Right lobe of liver (tissue), 6 donors: ENCODE results near the gene CD40LG. TPM values are rescaled to one million over a fixed set of nuclear protein-coding genes. Genes with fewer than 3 reads are reported as not detected.

ENCODE experiments used
- ATAC-seq, 4 donors: fragments of 200-7000 bp; cut with Tn5 transposase; one replicate each; pipeline ENCODE4 v1.9.1; 2020; ENCODE audit warnings: mild to moderate bottlenecking in 4 of 4, moderate library complexity in 4 of 4
- DNase-seq, 3 donors: peaks; one replicate each; pipeline ENCODE4 v3.0.0-alpha.2; 2020
- H3K27ac ChIP-seq, 3 donors: fragments of 200-600 bp; one replicate each; pipeline ENCODE4 v1.8.0; 2022
- H3K27me3 ChIP-seq, 2 donors: fragments of 200-600 bp; one replicate each; pipeline ENCODE4 v1.8.0; 2022
- H3K36me3 ChIP-seq, 4 donors: fragments of 200-600 bp; sonication (generic) in 1 of 4; one replicate each; pipeline versions ENCODE4 v1.5.1 to v1.8.0; 2017 to 2022; ENCODE audit warnings: control low read depth in 1 of 4
- H3K4me1 ChIP-seq, 4 donors: fragments of 200-600 bp; sonication (generic) in 1 of 4; one replicate each; pipeline versions ENCODE4 v1.5.1 to v1.8.0; 2017 to 2022; ENCODE audit warnings: control low read depth in 1 of 4
- H3K4me3 ChIP-seq, 3 donors: fragments of 200-600 bp; one replicate each; pipeline ENCODE4 v1.8.0; 2022
- H3K9me3 ChIP-seq, 4 donors: fragments of 200-600 bp; sonication (generic) in 1 of 4; one replicate each; pipeline versions ENCODE4 v1.5.1 to v1.8.0; 2017 to 2022; ENCODE audit warnings: control low read depth in 1 of 4
- CTCF ChIP-seq, 4 donors: fragments of 200-600 bp in 3 of 4; fragments of 450-650 bp in 1 of 4; IDR thresholded peaks; one replicate each; pipeline versions ENCODE4 v1.5.1 to v1.8.0; 2016 to 2022; ENCODE audit warnings: antibody characterized with exemption in 4 of 4, mild to moderate bottlenecking in 2 of 4
- POLR2A ChIP-seq: fragments of 450-650 bp; IDR thresholded peaks from one replicate; pipeline ENCODE4 v1.6.1; 2017; ENCODE audit warnings: antibody characterized with exemption, mild to moderate bottlenecking
- WGBS: methylation state at CpG from one replicate; pipeline ENCODE4 v1.1.6; 2018; ENCODE audit warnings: low coverage, low lambda C conversion rate; ENCODE audit not compliant: insufficient coverage; ENCODE audit errors: missing lambda C conversion rate; 5-methylcytosine and 5-hydroxymethylcytosine counted together
- intact Hi-C, 2 donors: fragments of 100-400 bp; cut with DNase I; formaldehyde crosslinking; loops; one replicate each; pipeline versions ENCODE4 v1.11.2 to v1.14.1; 2022
- total RNA-seq, 6 experiments: library from RNA; depleted of rRNA in 2 of 6; stranded (reverse); fragments of >200 nt in 2 of 6; fragmentation: NEBNext Ultra II Directional in 3 of 6; extraction: Animal tissue kit (Norgen Biotek cat#: 25700) in 3 of 6; gene quantifications; one replicate each; pipeline versions ENCODE4 v1.1.0 to v1.2.4, GENCODE V29; 2016 to 2023
- donor health status: DM: no; HTN: yes; CAD: no.
- donor health status: DM: no; HTN: no; CAD: no.
- donor health status: DM: no; HTN: no; CAD: no.
- donor health status: DM: no; HTN: yes; CAD: no.
- donor health status: DM: no; HTN: yes; CAD: no.

The CD40LG gene
- total RNA-seq, 6 experiments from 2014 or later = 0.10 to 0.11 TPM; not detected in 4

GRCh38 chrX:136667446-136668168, 19.6 kb downstream of the CD40LG start:
- ATAC-seq (no peak), DNase-seq (no peak)
- Histone ChIP-seq H3K4me3 (no peak overlapping the region), H3K27ac (no peak overlapping the region), H3K36me3 (no peaks in the 10 kb centered on the region), H3K27me3 (no peaks in the 10 kb centered on the region), H3K4me1 (no peaks in the 10 kb centered on the region), H3K9me3 (no peaks in the 10 kb centered on the region)
- 65% methylated on average over 6 of the region's 10 CpGs for WGBS
- TF ChIP-seq CTCF (IDR thresholded peaks at IDR 0.05) (no peak), POLR2A (no peak)
- intact Hi-C loops = no loop called here

GRCh38 chrX:136671006-136671610, 23.1 kb downstream of the CD40LG start:
- ATAC-seq (no peak), DNase-seq (no peak)
- Histone ChIP-seq H3K36me3 (no peaks in the 10 kb centered on the region), H3K27ac (no peak overlapping the region), H3K9me3 (no peaks in the 10 kb centered on the region), H3K4me1 (no peaks in the 10 kb centered on the region), H3K27me3 (no peaks in the 10 kb centered on the region), H3K4me3 (no peak overlapping the region)
- WGBS = 58% methylated on average over 3 of the region's 3 CpGs
- intact Hi-C loops = no loop called here
- no peak for TF ChIP-seq CTCF (IDR thresholded peaks at IDR 0.05)
- no peak for TF ChIP-seq POLR2A

GRCh38 chrX:136674270-136674985, 26.5 kb downstream of the CD40LG start:
- Histone ChIP-seq H3K27ac (no peak overlapping the region), H3K4me3 (no peak overlapping the region), H3K27me3 (no peaks in the 10 kb centered on the region), H3K4me1 (no peaks in the 10 kb centered on the region), H3K36me3 (no peaks in the 10 kb centered on the region), H3K9me3 (no peaks in the 10 kb centered on the region)
- intact Hi-C loops = no loop called here
- no peak for TF ChIP-seq CTCF (IDR thresholded peaks at IDR 0.05)
- no peak for TF ChIP-seq POLR2A
- 36% methylated on average over 5 of the region's 5 CpGs for WGBS
- DNase-seq (no peak), ATAC-seq (no peak)

GRCh38 chrX:136679531-136679930, 31.6 kb downstream of the CD40LG start:
- intact Hi-C loops = no loop called here
- no peak for DNase-seq
- no peak for ATAC-seq
- Histone ChIP-seq H3K36me3 (no peaks in the 10 kb centered on the region), H3K27ac (no peak overlapping the region), H3K9me3 (no peaks in the 10 kb centered on the region), H3K27me3 (no peaks in the 10 kb centered on the region), H3K4me1 (no peaks in the 10 kb centered on the region), H3K4me3 (no peak overlapping the region)
- TF ChIP-seq CTCF (IDR thresholded peaks at IDR 0.05) = no peak
- no peak for TF ChIP-seq POLR2A
- 51% methylated on average over 6 of the region's 6 CpGs for WGBS
